Tibial nerve (tissue), 4 donors: ENCODE results near the gene ARIH2. TPM values are rescaled to one million over a fixed set of nuclear protein-coding genes. Genes with fewer than 3 reads are reported as not detected.

Experiments used
- DNase-seq, 2 donors: peaks; one replicate each; pipeline ENCODE4 v3.0.0-alpha.2; 2019; ENCODE audit warnings: low spot score in 2 of 2
- H3K27ac ChIP-seq, 4 donors: fragments of 200-600 bp; sonication (generic) in 3 of 4; one replicate each; pipeline ENCODE4 v1.5.1; 2017 to 2019; ENCODE audit warnings: mild to moderate bottlenecking in 1 of 4
- H3K27me3 ChIP-seq, 2 donors: fragments of 200-600 bp; sonication (generic) in 1 of 2; one replicate each; pipeline versions ENCODE4 v1.5.1 to v1.6.0; 2017 to 2019
- H3K36me3 ChIP-seq, 3 donors: fragments of 200-600 bp; sonication (generic); one replicate each; pipeline ENCODE4 v1.5.1; 2018 to 2019
- H3K4me1 ChIP-seq, 4 donors: fragments of 200-600 bp; sonication (generic) in 3 of 4; one replicate each; pipeline ENCODE4 v1.5.1; 2017 to 2019
- H3K4me3 ChIP-seq, 4 donors: fragments of 200-600 bp; sonication (generic) in 3 of 4; one replicate each; pipeline ENCODE4 v1.5.1; 2017 to 2019; ENCODE audit warnings: mild to moderate bottlenecking in 1 of 4, moderate library complexity in 1 of 4
- H3K9me3 ChIP-seq, 4 donors: fragments of 200-600 bp; sonication (generic) in 3 of 4; one replicate each; pipeline ENCODE4 v1.5.1; 2017 to 2019
- CTCF ChIP-seq, 5 experiments: fragments of 200-600 bp in 3 of 5; fragments of 450-650 bp in 2 of 5; sonication (generic) in 3 of 5; IDR thresholded peaks; one replicate each; pipeline ENCODE4 v1.5.1; 2016 to 2019; ENCODE audit warnings: antibody characterized with exemption in 5 of 5, mild to moderate bottlenecking in 3 of 5, moderate library complexity in 2 of 5
- EP300 ChIP-seq, 2 donors: sonication (generic); formaldehyde crosslinking; IDR thresholded peaks; one replicate each; pipeline ENCODE4 v1.6.1; 2017; ENCODE audit warnings: antibody characterized with exemption in 2 of 2, mild to moderate bottlenecking in 1 of 2
- POLR2A ChIP-seq, 2 donors: fragments of 450-650 bp; IDR thresholded peaks; one replicate each; pipeline ENCODE4 v1.6.1; 2017; ENCODE audit warnings: antibody characterized with exemption in 2 of 2, mild to moderate bottlenecking in 2 of 2, moderate library complexity in 2 of 2
- WGBS, 2 donors: methylation state at CpG; one replicate each; pipeline ENCODE4 v1.1.5; 2018; 5-methylcytosine and 5-hydroxymethylcytosine counted together
- total RNA-seq, 4 donors: library from RNA; depleted of rRNA; stranded (reverse); fragments of >200 nt; gene quantifications; one replicate each; pipeline ENCODE4 v1.1.0, GENCODE V29; 2016

Gene ARIH2
- total RNA-seq, 4 donors from 2014 or later = 68.8 to 115 (median 94.4) TPM

DNA sequence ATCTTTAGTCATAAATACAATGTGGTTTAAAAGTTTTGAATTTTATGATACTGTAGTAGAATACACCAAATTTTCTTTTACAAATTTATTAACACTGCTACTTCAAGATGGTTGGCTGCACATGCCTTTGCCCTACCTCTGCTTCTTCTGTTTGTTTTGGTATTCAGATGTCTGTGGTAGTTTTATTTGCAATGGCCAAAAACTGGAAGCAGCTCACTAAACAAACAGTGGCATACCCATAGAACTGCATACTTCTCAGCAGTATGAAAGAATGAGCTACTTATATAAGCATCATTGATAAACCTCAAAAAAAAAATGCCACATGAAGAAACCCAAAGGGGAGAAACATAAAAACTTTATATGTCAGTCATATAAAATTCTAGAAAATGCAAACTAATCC lies 19.5 kb downstream of the ARIH2 start:
- no peak overlapping the region for H3K27ac ChIP-seq
- H3K4me1 ChIP-seq = peaks cover 0 to 5% (median 0%) of the 10 kb centered on the region in 4 donors
- no peaks in the 10 kb centered on the region for H3K27me3 ChIP-seq
- no peak for TF ChIP-seq EP300 (IDR thresholded peaks at IDR 0.05)
- no peak for TF ChIP-seq POLR2A (IDR thresholded peaks at IDR 0.05)
- TF ChIP-seq CTCF (IDR thresholded peaks at IDR 0.05) = no peak
- no peaks in the 10 kb centered on the region for H3K9me3 ChIP-seq
- peaks cover 0 to 20% (median 5%) of the 10 kb centered on the region in 3 donors for H3K36me3 ChIP-seq
- H3K4me3 ChIP-seq = no peak overlapping the region
- DNase-seq = no peak

DNA sequence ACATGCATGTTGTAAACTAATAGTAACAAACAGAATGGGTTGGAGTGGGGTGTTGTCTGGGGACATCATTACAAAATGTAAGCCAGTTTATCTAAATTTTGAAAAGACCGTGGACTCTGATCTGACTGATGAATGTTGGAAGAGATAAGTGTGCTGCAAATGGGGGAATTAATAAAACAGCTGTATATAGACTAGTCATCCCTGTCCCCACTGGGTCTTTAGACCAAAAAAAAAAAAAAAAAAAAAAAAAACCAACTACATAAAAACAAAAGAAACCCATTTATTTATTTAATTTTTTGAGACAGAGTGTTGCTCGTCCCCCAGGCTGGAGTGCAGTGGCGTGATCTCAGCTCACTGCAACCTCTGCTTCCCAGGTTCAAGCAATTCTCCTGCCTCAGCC lies 20.0 kb downstream of the ARIH2 start:
- peaks cover 0 to 5% (median 0%) of the 10 kb centered on the region in 4 donors for H3K4me1 ChIP-seq
- H3K4me3 ChIP-seq = no peak overlapping the region
- DNase-seq = no peak
- TF ChIP-seq EP300 (IDR thresholded peaks at IDR 0.05) (no peak), POLR2A (IDR thresholded peaks at IDR 0.05) (no peak), CTCF (IDR thresholded peaks at IDR 0.05) (no peak)
- WGBS, 2 donors = 95 to 97% methylated on average over 3 of the region's 3 CpGs
- H3K27me3 ChIP-seq = no peaks in the 10 kb centered on the region
- H3K9me3 ChIP-seq = no peaks in the 10 kb centered on the region
- H3K36me3 ChIP-seq = peaks cover 0 to 18% (median 5%) of the 10 kb centered on the region in 3 donors
- no peak overlapping the region for H3K27ac ChIP-seq

- WGBS, 2 donors = 92 to 96% methylated on average over 2 of the region's 2 CpGs
- Histone ChIP-seq H3K4me1 (peaks cover 0 to under 1% (median 0%) of the 10 kb centered on the region in 4 donors), H3K4me3 (no peak overlapping the region), H3K27ac (peak overlapping the region in 1 of 4 donors; percentile 40), H3K27me3 (no peaks in the 10 kb centered on the region), H3K36me3 (peaks cover 0 to 26% (median 0%) of the 10 kb centered on the region in 3 donors), H3K9me3 (no peaks in the 10 kb centered on the region)
- TF ChIP-seq EP300 (IDR thresholded peaks at IDR 0.05) (no peak), CTCF (IDR thresholded peaks at IDR 0.05) (no peak), POLR2A (IDR thresholded peaks at IDR 0.05) (no peak)
- DNase-seq = no peak
Observed at GRCh38 chr3:48945432-48945831, 26.8 kb downstream of the ARIH2 start.

GRCh38 chr3:48945891-48946549 lies 27.4 kb downstream of the ARIH2 start:
- no peak for DNase-seq
- peaks cover 0 to 26% (median 0%) of the 10 kb centered on the region in 3 donors for H3K36me3 ChIP-seq
- peak overlapping the region in 1 of 4 donors; percentile 40 for H3K27ac ChIP-seq
- H3K9me3 ChIP-seq = no peaks in the 10 kb centered on the region
- TF ChIP-seq CTCF (IDR thresholded peaks at IDR 0.05) = no peak
- no peak for TF ChIP-seq POLR2A (IDR thresholded peaks at IDR 0.05)
- TF ChIP-seq EP300 (IDR thresholded peaks at IDR 0.05) = no peak
- H3K27me3 ChIP-seq = no peaks in the 10 kb centered on the region
- WGBS, 2 donors = 67 to 77% methylated on average over 4 of the region's 4 CpGs
- H3K4me1 ChIP-seq = peaks cover 0 to 6% (median 0%) of the 10 kb centered on the region in 4 donors
- H3K4me3 ChIP-seq = no peak overlapping the region

GRCh38 chr3:48949376-48949717 lies 30.7 kb downstream of the ARIH2 start:
- peaks cover 0 to 12% (median 0%) of the 10 kb centered on the region in 4 donors for H3K4me1 ChIP-seq
- no peak for DNase-seq
- no peak for TF ChIP-seq EP300 (IDR thresholded peaks at IDR 0.05)
- no peak for TF ChIP-seq CTCF (IDR thresholded peaks at IDR 0.05)
- TF ChIP-seq POLR2A (IDR thresholded peaks at IDR 0.05) = no peak
- H3K27me3 ChIP-seq = no peaks in the 10 kb centered on the region
- H3K4me3 ChIP-seq = no peak overlapping the region
- H3K27ac ChIP-seq = no peak overlapping the region
- peaks cover 0 to 31% (median 0%) of the 10 kb centered on the region in 3 donors for H3K36me3 ChIP-seq
- H3K9me3 ChIP-seq = no peaks in the 10 kb centered on the region
- WGBS, 2 donors = 58 to 69% methylated on average over 2 of the region's 2 CpGs
